GM19324 (cell line): Measurements from ENCODE around the gene TEPSIN.

ENCODE experiments used
- ATAC-seq: cut with Tn5 transposase; IDR thresholded peaks from one replicate; pipeline ENCODE4 v1.9.1; 2021; ENCODE audit warnings: mild to moderate bottlenecking, moderate library complexity; ENCODE audit not compliant: unreplicated experiment, low FRiP score

Gene TEPSIN

GRCh38 chr17:81189016-81189415 lies 49.8 kb downstream of the TEPSIN start:
- no peak for ATAC-seq

- no peak for ATAC-seq
These were observed 50.4 kb downstream of the TEPSIN start for GRCh38 chr17:81188491-81188840.

DNA sequence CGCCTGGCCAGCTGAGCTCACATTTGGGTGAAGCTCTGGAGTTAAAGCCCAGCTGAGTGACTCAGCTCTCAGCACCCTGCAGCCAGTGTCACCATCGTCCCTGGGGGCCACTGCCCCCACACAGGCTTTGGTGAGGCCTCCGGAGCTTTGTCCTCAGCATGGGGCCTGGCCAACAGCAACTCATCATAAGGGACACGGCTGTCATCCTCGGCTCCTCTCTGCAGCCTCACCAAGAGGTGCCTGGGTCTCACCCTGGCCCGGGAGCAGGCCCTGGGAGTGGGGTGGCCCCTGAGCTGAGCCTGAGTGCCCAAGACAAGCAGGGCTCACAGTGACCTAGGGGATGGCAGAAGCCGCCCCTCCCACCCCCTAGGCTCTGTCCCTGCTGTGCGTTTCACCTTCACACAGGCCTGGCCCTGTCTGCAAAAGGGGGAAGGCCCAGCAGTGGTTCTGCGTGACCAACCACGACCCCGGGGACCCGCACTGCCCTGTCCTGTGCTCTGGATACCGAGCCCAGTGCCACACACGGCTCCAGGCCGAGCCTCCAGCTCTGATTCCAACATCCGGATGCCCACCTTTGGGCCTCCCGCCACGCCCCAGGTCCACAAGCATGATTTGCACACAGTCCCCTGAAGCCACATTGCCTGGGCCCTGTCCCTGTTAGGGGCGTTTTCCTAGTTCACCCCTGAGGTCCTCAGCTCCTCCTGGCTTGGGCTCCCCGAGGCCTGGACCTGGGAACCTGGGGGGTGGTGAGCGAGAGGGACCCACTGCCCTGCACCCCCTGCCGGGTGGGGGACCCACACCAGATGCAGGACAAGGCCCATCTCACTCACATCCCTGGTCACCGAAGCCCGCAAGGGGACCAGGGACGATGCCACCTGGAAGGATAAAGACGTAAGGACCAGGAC lies 51.0 kb downstream of the TEPSIN start:
- no peak for ATAC-seq

- ATAC-seq = no peak
These were observed 51.7 kb downstream of the TEPSIN start for GRCh38 chr17:81187120-81187519.

DNA sequence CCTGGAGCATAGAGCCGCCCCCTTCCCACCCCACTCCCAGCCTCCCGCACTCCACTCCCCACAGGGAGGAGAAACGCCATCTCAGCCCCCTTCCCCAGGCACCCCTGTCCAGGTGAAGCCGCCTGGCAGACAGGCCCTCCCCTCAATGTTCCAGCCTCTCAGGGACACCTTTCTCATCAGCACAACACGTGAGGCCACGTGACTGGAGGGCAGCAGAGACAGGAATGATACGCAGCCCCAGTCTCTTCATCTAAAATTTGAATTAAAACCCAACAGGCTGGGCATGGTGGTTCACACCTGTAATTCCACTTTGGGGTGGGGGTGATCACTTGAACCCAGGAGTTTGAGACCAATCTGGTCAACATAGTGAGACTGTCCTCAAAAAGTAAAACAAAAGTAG lies 52.7 kb downstream of the TEPSIN start:
- ATAC-seq = no peak

DNA sequence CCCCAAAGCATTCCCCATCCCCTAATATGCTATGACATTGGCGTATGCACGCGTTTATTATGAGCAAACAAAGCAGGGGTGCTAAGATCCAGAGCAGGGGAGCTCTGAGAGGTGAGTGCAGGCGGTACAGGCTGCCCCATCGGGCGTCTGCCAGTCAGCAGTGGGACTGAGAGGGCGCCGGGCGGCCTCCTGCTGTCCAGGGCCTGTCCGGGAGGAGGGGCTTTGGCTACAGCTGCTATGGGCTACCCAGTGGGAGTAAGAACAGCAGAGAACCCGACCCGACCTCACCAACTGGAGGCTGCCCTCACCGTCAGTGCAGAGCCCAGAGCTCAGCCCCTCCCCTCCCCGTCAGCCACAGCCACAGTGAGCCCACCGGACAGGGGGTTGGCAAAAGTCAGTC lies 54.3 kb downstream of the TEPSIN start:
- no peak for ATAC-seq

DNA sequence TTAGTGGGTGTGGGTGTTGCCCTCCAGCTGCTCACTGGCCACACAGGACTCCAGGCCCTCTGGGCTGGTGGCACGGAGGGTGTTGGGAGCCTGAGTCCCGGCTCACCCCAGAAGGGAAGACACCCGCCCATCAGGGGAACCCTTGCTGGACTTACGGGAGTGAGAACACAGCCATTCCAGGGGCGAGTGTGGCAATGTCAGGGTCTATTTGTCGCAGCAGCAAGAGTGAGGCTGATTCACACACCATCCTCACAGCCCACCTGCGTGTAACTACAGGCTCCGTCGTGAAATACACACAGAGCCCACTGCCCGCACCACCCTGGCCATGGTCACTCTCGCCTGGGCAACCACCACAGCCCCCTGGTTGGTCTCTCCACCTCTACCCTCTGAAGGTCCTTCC lies 55.0 kb downstream of the TEPSIN start:
- ATAC-seq = no peak

DNA sequence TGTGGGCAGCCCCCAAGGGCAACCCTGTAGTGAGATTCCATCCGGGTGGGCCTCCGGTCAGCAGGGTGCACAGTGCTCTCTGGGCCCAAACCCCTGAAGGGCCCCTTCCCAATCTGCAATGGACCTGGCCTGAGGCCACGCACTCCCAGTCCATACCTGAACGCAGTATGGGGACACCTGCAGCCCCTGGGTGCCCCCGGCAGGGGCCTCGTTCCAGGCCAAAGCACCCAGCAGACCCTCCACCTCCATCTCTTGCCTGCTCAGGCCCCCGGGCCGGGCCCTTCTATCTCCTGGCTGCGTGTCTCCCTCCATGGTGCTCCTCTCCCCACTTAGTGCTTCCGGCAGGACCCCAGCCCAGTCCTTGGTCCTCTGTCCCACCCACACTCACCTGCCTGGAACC lies 55.5 kb downstream of the TEPSIN start:
- ATAC-seq = no peak

GRCh38 chr17:81182596-81182995 lies 56.3 kb downstream of the TEPSIN start:
- no peak for ATAC-seq

- ATAC-seq = no peak
These were observed 57.1 kb downstream of the TEPSIN start for GRCh38 chr17:81181811-81182185.

GRCh38 chr17:81180836-81181810 lies 57.7 kb downstream of the TEPSIN start:
- ATAC-seq = no peak

- no peak for ATAC-seq
These were observed 59.0 kb downstream of the TEPSIN start for GRCh38 chr17:81179861-81180260.

- no peak for ATAC-seq
These were observed 59.6 kb downstream of the TEPSIN start for GRCh38 chr17:81179220-81179619.
